HG03521 (cell line): Measurements from ENCODE around the gene DENND4A.
A peak's percentile ranks its signal among the peaks of the same experiment; 100 is the strongest.
"Not testable (repeated sequence)": the region's sequence is repeated elsewhere in the genome, so short reads cannot be mapped to it uniquely, and the experiment has no call there.

Experiments used
- ATAC-seq: cut with Tn5 transposase; IDR thresholded peaks from one replicate; pipeline ENCODE4 v1.9.1; 2021; ENCODE audit warnings: mild to moderate bottlenecking, moderate library complexity; ENCODE audit not compliant: unreplicated experiment

DENND4A gene

DNA sequence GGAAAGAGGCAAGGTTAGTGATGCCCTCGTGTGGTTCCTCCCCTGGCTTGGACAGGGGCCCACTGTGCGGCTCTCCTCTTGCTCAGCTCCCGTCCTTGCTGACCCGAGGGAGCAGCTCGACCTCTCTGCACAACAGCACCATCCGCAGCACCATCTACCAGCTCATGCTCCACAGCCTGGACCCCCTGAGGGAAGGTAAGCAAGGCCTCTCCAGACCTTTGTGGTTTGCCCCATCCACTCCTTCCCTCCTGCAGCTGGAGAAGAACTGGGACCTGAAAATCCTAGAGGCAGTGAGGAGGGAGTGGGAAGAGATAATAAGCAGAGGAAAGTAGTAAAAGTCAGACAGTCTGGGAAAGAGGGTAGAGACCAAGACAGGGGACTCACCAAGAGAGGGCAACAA lies 152.6 kb downstream of the DENND4A start:
- ATAC-seq = no peak

DNA sequence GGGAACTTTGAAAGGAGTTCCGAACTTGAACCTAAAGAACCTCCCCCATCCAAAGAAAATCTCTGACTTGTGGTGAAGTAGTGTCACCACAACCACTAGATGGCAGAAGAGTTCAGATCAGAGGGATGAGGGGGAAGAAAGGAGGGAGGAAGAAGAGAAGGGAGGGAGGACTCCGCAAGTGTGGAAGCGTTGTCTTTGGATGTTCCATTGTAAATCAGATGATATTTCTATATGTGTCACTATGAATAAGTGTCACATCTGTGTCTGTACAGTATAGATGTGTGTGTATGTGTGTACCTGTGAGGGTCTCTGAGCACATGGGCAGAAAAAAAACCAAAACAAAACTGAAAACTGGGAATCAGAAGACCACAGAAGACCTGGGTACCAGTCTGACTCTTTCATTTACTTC lies 153.4 kb downstream of the DENND4A start:
- ATAC-seq = no peak

DNA sequence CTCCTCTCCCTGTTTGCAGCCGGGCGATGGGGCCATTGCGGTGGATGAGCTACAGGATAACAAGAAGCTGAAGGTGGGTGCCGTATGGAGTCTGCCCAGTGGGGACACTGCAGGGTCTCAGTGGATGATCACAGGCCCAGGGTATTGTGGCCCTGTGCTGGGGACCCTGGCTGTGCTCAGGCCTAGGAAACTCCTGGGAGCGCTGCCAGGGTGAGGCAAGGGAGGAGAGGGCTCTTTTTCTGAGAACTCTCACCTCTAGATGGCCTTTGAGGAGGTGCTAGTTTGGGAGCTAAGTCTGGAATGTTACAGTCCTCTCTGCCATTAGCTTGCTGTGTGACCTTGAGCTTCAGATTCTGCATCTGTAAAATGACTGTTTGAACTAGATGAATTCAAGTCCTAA lies 154.0 kb downstream of the DENND4A start:
- no peak for ATAC-seq

DNA sequence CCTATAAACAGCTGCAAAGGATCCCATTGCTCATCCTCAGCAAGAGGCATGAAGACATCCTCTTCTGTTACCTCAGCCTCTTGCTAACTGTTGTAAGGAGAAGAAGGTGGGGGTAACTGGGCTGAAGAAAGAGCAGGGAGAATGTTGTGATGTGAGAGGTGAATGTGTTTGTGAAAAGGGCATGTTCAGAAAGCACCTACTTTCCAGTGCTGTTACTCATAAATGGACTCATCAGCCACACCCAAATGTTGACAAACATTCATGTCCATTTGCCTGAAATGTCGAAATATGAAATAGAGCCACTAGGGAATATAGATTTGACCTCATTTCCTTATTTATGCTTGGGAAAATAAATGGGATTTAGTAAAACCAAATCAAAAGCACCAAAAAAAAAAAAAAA lies 157.7 kb downstream of the DENND4A start:
- no peak for ATAC-seq

DNA sequence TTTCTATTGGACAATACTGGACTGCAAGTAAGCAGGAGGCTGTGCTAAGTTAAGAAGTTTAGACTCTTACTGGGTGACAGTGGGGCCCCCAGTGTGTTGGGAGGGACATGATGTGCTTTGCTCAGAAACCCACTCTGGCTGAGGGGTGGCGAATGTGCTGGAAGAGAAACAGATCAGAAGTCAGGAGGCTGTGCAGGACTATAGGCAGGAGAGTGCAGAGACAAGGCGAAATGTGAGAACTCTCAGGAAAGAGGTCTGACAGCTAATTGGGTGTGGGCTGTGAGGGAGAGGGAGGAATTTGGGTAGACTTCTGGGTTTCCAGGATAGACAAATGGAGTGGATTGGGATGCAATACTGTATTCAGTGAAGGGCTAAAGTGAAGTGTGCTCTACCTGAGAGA lies 158.3 kb downstream of the DENND4A start:
- no peak for ATAC-seq

DNA sequence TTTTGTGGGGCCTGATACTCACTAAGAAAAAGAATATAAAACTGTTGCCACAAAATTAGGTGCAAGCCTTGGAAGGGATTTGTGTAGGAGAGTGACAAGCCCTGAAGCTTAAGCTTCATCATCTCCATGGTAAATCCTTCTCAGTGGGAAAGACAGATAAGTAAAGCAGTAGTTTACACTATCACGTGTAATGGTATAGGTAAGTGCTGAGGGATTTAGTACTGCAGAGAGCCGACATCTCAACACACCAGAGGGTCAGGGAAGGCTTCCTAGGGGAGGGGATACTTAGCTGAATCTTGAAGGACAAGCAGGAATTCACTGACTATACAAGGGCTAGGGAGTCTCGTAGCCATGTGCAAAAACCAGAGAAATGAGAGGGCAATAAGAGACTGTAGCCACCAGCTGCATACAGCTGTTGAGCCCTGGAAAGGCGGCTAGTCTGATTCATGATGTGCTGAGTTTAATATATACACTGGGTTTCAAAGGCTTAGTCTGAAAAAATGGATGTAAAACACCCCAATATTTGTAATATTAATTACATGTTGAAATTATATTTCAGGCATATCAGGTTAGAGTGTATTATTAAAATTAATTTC lies 159.2 kb downstream of the DENND4A start:
- ATAC-seq = no peak

DNA sequence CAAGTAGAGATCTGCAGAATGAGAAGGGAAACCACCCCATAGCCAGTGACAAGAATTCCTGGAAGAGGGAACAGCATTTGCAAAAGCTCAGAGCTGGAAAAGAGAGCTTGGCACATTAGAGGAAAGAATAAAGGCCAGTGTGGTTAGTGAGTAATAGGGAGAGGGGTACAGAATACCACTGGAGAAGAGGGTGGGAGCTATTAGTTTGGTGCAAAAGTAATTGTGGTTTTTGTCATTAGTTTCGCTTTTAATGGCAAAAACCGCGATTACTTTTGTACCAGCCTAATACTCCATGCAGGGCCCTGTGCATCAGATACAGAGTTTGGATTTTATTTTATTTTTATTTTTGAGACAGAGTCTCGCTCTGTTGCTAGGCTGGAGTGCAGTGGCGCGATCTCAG lies 160.6 kb downstream of the DENND4A start:
- no peak for ATAC-seq

DNA sequence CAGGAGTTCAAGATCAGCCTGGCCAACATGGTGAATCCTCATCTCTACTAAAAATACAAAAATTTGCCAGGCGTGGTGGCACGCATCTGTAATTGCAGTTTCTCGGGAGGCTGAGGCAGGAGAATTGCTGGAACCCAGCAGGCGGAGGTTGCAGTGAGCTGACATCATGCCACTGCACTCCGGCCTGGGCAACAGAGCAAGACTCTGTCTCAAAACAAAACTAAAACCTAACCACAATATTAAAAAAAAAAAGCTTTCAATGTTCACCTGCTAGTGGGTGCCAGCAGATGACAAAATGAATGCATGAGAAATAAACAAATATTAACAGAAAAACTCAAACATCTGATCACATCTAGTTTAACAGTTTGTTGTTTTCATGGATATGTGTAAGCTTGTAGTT lies 161.3 kb downstream of the DENND4A start:
- ATAC-seq = no peak

DNA sequence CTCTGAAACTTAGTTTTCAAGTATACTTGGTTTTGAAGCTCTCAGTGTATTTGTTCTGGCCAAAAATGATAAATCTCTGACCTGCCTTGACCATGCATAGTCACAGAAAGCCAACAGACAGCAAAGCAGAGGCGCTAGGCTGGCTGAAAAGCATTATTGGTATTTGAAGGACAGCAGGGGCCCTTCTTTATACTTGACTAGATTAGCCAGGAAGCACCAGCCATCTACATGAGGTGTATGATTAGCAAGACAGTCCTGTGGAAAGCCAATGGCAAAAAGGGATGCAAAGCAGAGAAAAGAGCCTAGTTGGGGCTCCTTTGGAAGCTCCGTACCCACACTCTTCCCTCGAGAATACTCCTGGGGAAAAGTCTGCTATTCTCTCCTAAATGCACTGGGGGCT lies 162.5 kb downstream of the DENND4A start:
- no peak for ATAC-seq

DNA sequence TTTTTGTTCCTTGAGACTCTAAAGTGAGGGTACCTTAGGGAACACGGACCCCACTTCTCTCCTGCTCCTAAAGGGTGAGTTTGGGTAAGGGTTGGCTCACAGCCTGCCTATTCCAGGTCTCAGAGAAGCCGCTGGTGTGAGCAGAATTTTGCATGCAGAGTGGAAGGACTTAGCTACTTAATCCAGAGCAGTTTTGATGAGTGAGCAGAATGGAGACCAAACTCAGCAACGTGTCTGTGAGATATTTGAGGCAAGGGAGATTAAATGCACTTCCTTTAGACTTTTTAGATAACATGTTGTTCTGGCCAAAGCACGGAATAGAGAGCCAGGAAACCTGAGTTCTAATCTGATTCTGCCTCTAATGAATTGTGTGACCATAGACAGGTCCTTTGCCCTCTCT lies 165.2 kb downstream of the DENND4A start:
- no peak for ATAC-seq

DNA sequence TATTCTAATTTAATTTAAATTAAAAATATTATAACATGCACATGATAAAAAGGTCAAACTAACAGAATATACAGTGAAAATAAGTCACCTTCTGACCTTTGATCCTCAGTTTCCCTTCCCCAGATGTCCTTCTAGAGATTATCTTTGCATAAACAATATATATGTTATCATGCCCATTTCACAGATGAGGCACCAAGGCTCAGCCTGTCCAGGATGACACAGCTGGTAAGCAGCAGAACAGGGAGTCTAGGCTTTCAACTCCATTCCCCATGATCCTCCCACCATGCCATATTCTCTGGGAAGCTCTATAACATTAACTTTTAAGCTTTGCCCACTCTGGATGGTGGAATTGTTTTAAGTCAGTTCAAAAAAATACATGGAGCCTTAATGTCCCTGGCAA lies 169.0 kb downstream of the DENND4A start:
- no peak for ATAC-seq

DNA sequence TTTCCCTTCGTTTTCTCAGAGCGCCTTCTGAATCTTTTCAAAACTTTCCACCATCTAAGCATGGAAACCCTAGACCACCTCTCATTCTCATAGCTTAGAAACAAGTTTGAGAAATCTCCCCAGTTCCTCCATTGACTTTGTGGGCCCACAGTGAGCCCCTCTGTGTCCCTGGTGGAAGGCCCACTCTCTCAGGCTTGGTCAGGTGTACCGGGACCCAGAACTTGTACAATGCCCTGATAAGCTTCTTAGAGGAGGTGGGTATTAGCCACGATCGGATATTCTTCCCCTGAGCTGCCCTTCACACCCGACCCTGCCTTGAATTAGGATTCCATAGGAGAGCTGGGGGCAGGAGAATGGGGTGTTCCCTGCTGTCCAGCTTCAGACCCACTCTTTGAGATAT lies 170.5 kb downstream of the DENND4A start, which contains the start of gene SLC24A1:
Gene SLC24A1 (plus strand): TSS at position 301 of the 400 bp plus-strand sequence. CDS start 2,143 bp downstream, outside the sequence.
- no peak for ATAC-seq

DNA sequence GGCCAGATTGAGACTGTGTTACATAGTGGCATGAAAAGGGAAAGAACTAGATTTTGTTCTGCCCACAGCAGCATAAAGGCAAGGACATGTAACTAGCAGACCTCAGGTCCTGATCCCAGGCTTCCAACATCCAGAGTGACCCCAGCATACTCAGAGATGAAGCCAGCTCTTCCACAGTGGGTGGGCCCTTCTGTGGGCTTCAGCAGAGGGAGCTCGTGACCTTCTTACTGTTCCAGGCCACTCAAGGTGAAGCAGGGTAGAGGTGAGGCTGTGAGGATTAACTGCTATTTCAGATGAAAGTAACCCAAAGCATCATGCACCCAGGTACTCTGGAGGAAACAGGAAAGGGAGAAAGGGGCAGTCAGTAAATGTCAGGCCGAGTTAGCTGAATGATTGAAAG lies 171.3 kb downstream of the DENND4A start:
- ATAC-seq = no peak

DNA sequence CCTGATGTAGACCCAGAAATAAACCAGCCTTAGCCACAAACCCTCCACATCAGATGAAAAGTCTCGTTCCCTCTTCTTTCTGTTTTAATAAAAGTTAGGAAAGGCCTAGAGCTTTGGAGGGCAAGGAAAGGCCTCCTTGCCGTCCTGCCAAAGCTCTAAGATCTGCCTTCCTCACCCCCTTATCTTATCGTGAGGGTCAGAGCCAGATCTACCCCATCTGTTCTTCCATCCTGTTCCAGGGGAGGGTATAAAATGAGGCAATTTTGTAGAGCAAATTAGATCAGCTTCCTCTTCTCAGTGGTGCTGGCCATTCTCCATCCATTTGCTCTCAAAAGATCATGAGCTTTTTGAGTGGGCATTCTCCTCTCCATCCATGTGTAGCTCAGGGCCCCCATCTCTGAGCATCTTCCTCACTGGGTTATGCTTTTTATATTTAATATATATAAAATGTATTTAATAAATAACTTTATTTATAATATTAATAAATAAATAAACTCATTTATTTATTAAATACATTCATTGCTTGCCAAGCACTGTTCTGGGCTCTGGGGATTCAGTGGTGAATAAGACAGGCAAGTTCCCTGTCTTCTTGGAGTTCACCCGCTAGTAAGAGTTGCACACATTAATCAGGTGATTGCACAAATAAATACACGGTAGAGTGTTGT lies 172.3 kb downstream of the DENND4A start:
- no peak for ATAC-seq

DNA sequence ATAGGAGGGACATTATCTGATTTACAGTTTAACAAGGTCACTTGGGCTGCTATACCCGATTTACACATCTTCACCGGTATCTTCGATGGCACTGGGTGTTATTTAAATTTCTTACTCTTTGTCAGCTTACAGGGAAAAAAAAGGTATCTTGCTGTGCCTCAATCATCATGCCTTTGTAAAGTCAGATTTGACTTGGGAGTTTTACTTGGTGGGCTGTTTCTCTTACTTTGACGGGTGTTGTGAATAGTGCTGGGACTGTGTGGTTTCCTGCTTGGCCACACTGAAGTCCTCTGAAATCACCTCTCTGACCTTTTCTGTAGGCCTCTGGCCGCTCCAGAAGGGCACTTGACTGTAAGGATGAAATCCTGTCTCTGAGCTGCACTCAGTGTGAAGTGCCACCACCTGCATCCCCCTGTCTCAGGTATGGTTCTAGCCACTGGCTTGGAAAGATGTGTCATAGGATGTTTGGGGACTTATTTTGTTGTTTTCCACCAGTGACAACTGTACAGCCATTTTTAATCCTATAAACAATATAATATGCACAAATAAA lies 173.5 kb downstream of the DENND4A start:
- ATAC-seq = no peak

DNA sequence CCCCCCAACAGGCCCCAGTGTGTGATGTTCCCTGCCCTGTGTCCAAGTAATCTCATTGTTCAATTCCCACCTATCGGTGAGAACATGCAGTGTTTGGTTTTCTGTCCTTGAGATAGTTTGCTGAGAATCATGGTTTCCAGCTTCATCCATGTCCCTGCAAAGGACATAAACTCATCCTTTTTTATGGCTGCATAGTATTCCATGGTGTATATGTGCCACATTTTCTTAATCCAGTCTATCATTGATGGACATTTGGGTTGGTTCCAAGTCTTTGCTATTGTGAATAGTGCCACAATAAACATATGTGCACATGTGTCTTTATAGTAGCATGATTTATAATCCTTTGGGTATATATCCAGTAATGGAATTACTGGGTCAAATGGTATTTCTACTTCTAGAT lies 176.2 kb downstream of the DENND4A start:
- not testable (repeated sequence) for ATAC-seq

DNA sequence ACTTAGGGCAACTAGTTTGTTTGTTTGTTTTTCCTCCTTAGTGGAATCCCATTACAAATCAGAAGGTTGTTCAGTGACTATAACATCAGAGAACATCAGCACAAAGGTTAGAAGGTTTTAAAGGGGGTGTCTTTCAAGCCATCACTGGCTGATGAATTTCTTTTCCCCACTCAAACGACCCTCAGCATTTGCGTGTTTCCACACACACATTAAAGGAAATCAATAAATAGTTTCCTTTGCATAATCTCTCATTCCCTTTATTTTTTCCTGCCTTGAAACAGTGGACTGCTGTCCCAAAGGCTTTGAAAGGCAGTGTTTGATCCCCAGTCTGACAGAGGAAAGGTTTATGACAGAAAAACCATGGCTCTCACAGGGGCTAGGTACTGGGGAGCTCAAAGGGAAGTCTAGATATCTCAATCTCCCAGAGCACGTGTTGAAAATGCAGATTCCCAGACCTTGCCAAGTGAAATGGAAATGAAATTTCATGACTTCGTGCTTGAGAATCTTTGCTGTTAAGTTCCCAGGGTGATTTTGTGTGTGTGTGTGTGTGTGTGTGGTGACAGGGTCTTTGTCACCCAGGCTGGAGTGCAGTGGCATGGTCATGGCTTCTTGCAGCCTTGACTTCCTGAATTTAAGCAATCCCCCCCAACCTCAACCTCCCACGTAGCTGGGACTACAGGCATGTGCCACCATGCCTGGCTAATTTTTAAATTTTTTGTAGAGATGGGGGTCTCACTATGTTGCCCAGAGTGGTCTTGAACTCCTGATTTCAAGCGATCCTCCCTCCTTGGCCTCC lies 178.9 kb downstream of the DENND4A start:
- ATAC-seq = no peak

DNA sequence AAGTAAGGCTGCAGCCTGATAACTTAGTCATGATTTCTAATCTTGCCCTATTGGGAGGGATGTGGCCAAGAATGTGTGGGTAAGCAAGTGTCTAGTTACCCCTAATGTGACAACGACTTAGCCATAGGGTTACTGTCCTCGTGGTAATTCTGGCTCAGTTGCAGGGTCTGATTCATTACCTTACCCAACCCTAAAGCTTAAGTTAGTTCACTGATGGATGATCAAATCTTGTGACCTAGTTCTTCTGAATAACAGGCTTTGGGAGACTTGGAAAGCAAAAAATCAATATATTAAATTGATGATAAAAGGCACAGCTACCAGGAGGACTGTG lies 179.5 kb downstream of the DENND4A start:
- ATAC-seq = no peak

DNA sequence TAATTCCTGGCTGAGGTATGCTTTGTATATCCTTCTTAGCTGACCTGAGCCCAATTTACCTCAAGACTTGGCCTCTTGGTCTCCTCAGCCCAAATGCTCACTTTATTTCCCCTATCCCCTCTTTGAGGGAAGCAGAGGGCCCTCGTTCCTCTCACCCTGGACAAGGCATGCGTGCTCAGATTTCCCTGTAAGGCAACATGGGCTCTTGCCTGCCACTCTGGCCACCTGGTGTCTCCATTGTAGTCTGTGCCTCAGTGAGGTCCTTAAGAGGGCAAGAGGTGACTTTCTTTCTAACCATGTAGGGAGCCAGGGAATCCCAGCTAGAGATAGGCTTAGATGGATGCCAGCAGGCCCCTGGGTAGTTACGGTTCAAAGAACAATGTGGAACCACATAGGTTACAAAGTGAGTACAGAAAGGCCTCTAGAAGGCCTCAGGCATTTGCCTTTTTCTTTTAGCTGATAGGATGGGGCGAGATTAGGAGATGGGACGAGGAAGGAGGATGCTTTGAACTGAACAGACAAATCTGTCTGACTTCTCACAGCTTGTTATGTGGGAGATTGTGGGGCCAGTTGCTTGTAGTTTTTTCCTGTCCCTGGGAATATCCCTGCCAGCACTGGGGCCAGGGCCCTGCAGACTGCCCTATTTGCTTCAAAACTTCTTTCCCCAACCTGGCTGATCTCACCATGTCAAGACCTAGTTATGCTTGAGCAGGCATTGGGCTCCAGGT lies 180.0 kb downstream of the DENND4A start:
- ATAC-seq = no peak

DNA sequence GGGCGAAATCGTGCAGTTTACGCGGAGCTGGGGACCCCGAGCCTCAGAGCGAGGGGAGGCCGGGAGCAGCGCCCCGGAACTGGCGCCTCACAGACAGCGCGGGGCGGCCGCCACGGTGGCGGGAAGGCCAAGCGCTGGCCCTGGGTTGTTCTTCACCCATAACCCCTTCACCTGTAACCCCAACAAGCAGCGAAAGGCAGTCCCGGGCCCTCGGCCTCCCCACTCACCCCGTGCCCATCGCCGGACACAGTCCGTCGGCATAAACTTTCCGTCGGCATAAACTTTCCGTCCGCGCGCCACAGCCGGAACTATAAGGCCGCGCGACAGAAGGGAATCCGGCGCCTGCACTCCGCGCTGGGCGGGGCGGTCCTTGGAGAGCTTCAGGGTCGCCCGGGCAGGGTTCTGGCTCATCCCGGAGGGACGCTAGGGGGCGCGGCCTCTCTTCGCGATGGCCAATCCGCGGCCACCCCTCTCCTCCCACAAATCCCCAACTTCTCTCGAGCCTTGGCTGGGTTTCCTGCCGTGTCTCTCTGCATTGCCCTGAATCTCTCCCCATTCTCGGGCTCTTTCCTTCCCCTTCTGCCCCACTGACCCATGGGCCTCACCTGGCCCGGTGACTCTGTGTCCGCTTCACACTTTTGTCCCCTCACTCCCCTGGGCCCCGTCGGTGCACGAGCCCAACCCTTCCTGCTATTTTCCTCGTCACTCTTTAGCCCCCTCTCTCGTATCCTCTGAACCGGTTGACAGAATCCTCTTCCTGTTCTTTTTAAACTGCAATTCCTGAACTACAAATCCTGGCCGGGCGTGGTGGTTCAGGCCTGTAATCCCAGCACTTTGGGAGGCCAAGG lies 181.0 kb downstream of the DENND4A start, which contains the start of gene INTS14:
Gene INTS14 (minus strand): TSS at position 261 of the 848 bp plus-strand sequence. CDS start 3,751 bp downstream, outside the sequence.
- peak; percentile 97 for ATAC-seq
